GM23338 (cell line): Measurements from ENCODE around the gene SPPL2A.

ENCODE experiments used
- CREB1 ChIP-seq: fragments of 250-450 bp; sonication (Bioruptor Pico); IDR thresholded peaks from 2 replicates; pipeline ENCODE4 v1.5.0; 2020; ENCODE audit warnings: low read depth, mild to moderate bottlenecking, moderate library complexity
- EZH2 ChIP-seq: fragments of 200-600 bp; sonication (generic); IDR thresholded peaks from one replicate; pipeline ENCODE4 v1.8.0; 2017; ENCODE audit warnings: antibody characterized with exemption, mild to moderate bottlenecking, low read depth; ENCODE audit not compliant: unreplicated experiment
- EZH2phosphoT487 ChIP-seq: fragments of 200-600 bp; sonication (generic); IDR thresholded peaks from one replicate; pipeline ENCODE4 v1.8.1; 2018; ENCODE audit warnings: antibody characterized with exemption; ENCODE audit not compliant: unreplicated experiment
- POLR2AphosphoS5 ChIP-seq: IDR thresholded peaks from 2 replicates; pipeline ENCODE4 v1.6.1; 2016; ENCODE audit warnings: antibody characterized with exemption, low read depth
- ZNF114 ChIP-seq: fragments of 250-450 bp; sonication (Bioruptor Pico); IDR thresholded peaks from 2 replicates; pipeline ENCODE4 v1.5.0; 2020; ENCODE audit warnings: mild to moderate bottlenecking, moderate library complexity
- TF ChIP-seq, protein P1 (sequence below), 2 experiments: fragments of 200-600 bp in 1 of 2; sonication (generic) in 1 of 2; conservative IDR thresholded peaks; 2 replicates each; pipeline versions ENCODE4 v1.5.1 to v1.6.1; 2016 to 2017; ENCODE audit warnings: antibody characterized with exemption in 2 of 2, low read depth in 2 of 2, mild to moderate bottlenecking in 2 of 2, moderate library complexity in 1 of 2

- TF ChIP-seq, protein P1, sequence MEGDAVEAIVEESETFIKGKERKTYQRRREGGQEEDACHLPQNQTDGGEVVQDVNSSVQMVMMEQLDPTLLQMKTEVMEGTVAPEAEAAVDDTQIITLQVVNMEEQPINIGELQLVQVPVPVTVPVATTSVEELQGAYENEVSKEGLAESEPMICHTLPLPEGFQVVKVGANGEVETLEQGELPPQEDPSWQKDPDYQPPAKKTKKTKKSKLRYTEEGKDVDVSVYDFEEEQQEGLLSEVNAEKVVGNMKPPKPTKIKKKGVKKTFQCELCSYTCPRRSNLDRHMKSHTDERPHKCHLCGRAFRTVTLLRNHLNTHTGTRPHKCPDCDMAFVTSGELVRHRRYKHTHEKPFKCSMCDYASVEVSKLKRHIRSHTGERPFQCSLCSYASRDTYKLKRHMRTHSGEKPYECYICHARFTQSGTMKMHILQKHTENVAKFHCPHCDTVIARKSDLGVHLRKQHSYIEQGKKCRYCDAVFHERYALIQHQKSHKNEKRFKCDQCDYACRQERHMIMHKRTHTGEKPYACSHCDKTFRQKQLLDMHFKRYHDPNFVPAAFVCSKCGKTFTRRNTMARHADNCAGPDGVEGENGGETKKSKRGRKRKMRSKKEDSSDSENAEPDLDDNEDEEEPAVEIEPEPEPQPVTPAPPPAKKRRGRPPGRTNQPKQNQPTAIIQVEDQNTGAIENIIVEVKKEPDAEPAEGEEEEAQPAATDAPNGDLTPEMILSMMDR (conservative IDR thresholded peaks at IDR 0.05; ENCODE audit: low read depth in 2 of 2), result no peak
- no peak for TF ChIP-seq POLR2AphosphoS5
- no peak for TF ChIP-seq EZH2phosphoT487
- TF ChIP-seq CREB1 (CRISPR knock-in tag), result no peak
- no peak for TF ChIP-seq EZH2
- TF ChIP-seq ZNF114 (CRISPR knock-in tag), result no peak
Measured at GRCh38 chr15:50702762-50703334, 62.7 kb downstream of the SPPL2A start.
